Measurements from ENCODE around the gene HRNR. TPM values are rescaled to one million over a fixed set of nuclear protein-coding genes. Genes with fewer than 3 reads are reported as not detected.

HRNR gene
- total RNA-seq, 4 donors from 2014 or later, result not detected

- ATAC-seq (ENCODE audit: low FRiP score), result no peak
- no peak for TF ChIP-seq CTCF (IDR thresholded peaks at IDR 0.05)
- no peak for DNase-seq (ENCODE audit: low spot score)
These were observed 53.6 kb downstream of the HRNR start for GRCh38 chr1:152170287-152170905.

- no peak for TF ChIP-seq CTCF (IDR thresholded peaks at IDR 0.05)
- DNase-seq (ENCODE audit: low spot score) (no peak), ATAC-seq (ENCODE audit: low FRiP score) (no peak)
These were observed 54.5 kb downstream of the HRNR start for GRCh38 chr1:152169366-152170025.

GRCh38 chr1:152168535-152168868 is 55.5 kb downstream of the HRNR start:
- no peak for DNase-seq (ENCODE audit: low spot score)
- TF ChIP-seq CTCF (IDR thresholded peaks at IDR 0.05), result no peak
- peak; percentile 7 for ATAC-seq (ENCODE audit: low FRiP score)

GRCh38 chr1:152167835-152168534 is 56.0 kb downstream of the HRNR start:
- ATAC-seq (ENCODE audit: low FRiP score), result peak; percentile 83
- DNase-seq (ENCODE audit: low spot score), result no peak
- TF ChIP-seq CTCF (IDR thresholded peaks at IDR 0.05), result no peak

- TF ChIP-seq CTCF (IDR thresholded peaks at IDR 0.05), result no peak
- DNase-seq (ENCODE audit: low spot score) (no peak), ATAC-seq (ENCODE audit: low FRiP score) (no peak)
These were observed 57.0 kb downstream of the HRNR start for GRCh38 chr1:152166966-152167365.

GRCh38 chr1:152165286-152166077 is 58.5 kb downstream of the HRNR start:
- DNase-seq (ENCODE audit: low spot score), result no peak
- TF ChIP-seq CTCF (IDR thresholded peaks at IDR 0.05), result no peak
- no peak for ATAC-seq (ENCODE audit: low FRiP score)

Measured in omental fat pad (tissue), 4 donors.